GM12801 (cell line): ENCODE data around the gene SPTBN1.

Source experiments
- TF ChIP-seq, protein P1 (sequence below): IDR thresholded peaks from one replicate; pipeline ENCODE4 v1.5.1; 2011; ENCODE audit warnings: control low read depth; ENCODE audit not compliant: insufficient read length; ENCODE audit errors: extremely low read depth

Gene SPTBN1

DNA sequence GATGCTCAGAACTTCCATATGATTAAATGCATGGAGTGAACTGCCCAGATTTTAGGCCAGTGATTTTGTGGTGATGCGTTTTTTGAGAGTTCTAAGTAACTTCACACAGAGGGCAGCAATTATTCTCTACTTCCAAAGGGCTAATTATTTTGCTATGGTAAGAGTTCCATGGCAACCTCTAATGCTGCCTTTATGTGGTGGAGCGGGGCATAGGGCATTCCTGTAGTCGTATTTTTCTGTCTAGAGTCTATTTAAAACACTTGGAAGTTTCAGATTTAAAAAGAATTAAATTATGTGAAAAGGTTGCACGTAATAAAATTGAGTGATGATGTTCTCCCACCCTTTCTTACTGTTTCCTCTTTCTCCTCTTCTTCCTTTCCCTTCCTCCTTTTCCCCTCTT is 203.4 kb downstream of the SPTBN1 start:
- TF ChIP-seq, protein P1, sequence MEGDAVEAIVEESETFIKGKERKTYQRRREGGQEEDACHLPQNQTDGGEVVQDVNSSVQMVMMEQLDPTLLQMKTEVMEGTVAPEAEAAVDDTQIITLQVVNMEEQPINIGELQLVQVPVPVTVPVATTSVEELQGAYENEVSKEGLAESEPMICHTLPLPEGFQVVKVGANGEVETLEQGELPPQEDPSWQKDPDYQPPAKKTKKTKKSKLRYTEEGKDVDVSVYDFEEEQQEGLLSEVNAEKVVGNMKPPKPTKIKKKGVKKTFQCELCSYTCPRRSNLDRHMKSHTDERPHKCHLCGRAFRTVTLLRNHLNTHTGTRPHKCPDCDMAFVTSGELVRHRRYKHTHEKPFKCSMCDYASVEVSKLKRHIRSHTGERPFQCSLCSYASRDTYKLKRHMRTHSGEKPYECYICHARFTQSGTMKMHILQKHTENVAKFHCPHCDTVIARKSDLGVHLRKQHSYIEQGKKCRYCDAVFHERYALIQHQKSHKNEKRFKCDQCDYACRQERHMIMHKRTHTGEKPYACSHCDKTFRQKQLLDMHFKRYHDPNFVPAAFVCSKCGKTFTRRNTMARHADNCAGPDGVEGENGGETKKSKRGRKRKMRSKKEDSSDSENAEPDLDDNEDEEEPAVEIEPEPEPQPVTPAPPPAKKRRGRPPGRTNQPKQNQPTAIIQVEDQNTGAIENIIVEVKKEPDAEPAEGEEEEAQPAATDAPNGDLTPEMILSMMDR: no peak

GRCh38 chr2:54660752-54661151 is 204.6 kb downstream of the SPTBN1 start:
- TF ChIP-seq, protein P1: no peak

GRCh38 chr2:54663424-54664030 is 207.4 kb downstream of the SPTBN1 start:
- TF ChIP-seq, protein P1: no peak

DNA sequence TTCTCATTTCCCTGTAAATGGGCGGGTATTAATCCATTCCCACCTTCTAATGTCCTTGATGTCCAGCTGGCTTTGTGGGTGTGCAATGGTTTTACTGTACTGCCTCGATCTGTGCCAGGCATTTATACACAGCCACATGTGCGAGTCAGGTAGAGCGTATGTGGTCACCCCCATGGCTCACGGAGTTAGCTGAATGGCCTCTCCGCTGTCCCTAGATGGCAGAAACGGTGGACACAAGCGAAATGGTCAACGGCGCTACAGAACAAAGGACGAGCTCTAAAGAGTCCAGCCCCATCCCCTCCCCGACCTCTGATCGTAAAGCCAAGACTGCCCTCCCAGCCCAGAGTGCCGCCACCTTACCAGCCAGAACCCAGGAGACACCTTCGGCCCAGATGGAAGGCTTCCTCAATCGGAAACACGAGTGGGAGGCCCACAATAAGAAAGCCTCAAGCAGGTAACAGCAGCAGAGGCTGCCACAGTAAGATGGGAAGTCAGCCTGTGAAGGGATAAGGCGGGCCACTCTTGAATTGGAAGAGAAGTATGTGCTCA is 208.2 kb downstream of the SPTBN1 start:
- TF ChIP-seq, protein P1: no peak

DNA sequence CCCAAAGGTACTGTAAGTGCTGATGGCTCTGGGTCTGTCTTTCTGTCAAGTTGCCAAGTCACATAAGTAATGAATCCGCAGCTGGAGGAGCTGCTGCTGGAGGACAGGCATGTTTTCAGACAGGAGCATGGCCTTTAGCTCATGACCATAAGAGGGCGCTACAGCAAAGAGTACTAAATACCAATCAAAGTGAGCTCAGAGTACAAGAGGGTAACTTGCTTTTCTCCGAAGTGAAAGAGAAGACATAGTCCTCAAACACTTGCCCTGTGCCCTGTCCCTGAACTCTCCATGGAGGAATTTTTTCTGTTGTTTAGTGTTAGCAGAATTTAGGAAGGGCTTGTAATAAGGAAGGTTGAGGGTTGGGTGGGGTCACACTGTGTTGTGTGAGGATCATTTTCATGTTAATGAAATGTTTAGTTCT is 209.3 kb downstream of the SPTBN1 start:
- TF ChIP-seq, protein P1: no peak

GRCh38 chr2:54666131-54666633 is 210.1 kb downstream of the SPTBN1 start:
- TF ChIP-seq, protein P1: no peak

GRCh38 chr2:54666634-54667265 is 210.6 kb downstream of the SPTBN1 start:
- TF ChIP-seq, protein P1: no peak
